Right lobe of liver (tissue), 4 donors: Measurements from ENCODE around the gene CFAP47.

Experiments used
- POLR2A ChIP-seq: fragments of 450-650 bp; IDR thresholded peaks from one replicate; pipeline ENCODE4 v1.6.1; 2017; ENCODE audit warnings: antibody characterized with exemption, mild to moderate bottlenecking
- TF ChIP-seq, protein P1 (sequence below), 4 donors: fragments of 200-600 bp in 3 of 4; fragments of 450-650 bp in 1 of 4; IDR thresholded peaks; one replicate each; pipeline versions ENCODE4 v1.5.1 to v1.8.0; 2016 to 2022; ENCODE audit warnings: antibody characterized with exemption in 4 of 4, mild to moderate bottlenecking in 2 of 4
- donor health status: DM: no; HTN: no; CAD: no.
- donor health status: DM: no; HTN: no; CAD: no.
- donor health status: DM: no; HTN: yes; CAD: no.

DNA sequence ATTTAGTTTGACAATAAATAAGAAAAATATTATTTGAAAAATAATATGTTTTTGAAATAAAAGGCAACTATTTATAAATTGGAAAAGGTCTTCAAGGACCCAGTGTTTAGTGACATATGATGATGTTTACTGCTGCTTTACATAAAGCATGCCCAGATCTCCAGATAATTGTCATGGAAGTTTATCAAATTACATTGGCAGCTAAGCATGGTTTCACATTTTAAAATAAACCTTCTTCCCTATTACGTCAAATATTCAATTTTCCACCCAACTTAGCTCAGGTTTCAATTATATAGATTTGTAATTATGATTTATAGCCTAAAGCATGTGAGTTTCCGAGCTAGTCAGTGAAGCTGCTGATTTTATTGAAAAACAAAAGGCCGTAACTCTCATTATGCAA is 417.2 kb downstream of the CFAP47 start:
- TF ChIP-seq, protein P1, sequence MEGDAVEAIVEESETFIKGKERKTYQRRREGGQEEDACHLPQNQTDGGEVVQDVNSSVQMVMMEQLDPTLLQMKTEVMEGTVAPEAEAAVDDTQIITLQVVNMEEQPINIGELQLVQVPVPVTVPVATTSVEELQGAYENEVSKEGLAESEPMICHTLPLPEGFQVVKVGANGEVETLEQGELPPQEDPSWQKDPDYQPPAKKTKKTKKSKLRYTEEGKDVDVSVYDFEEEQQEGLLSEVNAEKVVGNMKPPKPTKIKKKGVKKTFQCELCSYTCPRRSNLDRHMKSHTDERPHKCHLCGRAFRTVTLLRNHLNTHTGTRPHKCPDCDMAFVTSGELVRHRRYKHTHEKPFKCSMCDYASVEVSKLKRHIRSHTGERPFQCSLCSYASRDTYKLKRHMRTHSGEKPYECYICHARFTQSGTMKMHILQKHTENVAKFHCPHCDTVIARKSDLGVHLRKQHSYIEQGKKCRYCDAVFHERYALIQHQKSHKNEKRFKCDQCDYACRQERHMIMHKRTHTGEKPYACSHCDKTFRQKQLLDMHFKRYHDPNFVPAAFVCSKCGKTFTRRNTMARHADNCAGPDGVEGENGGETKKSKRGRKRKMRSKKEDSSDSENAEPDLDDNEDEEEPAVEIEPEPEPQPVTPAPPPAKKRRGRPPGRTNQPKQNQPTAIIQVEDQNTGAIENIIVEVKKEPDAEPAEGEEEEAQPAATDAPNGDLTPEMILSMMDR (IDR thresholded peaks at IDR 0.05): no peak
- no peak for TF ChIP-seq POLR2A
